Measurements from ENCODE around the gene IRX3.

The IRX3 gene

GRCh38 chr16:54244061-54244886 lies 42.3 kb downstream of the IRX3 start:
- DNase-seq = peak; percentile 93

GRCh38 chr16:54243202-54243601 lies 43.4 kb downstream of the IRX3 start:
- no peak for DNase-seq
- in situ Hi-C loops (cut with MboI; ENCODE audit: low pct_unique_long_range_greater_than_20kb, low sequenced_read_pairs) = no loop called here

More at GRCh38 chr16:54244061-54244886, 42.3 kb downstream of the IRX3 start:
- in situ Hi-C loops (cut with MboI; ENCODE audit: low pct_unique_long_range_greater_than_20kb, low sequenced_read_pairs) = no loop called here

GRCh38 chr16:54242199-54242598 lies 44.4 kb downstream of the IRX3 start:
- in situ Hi-C loops (cut with MboI; ENCODE audit: low pct_unique_long_range_greater_than_20kb, low sequenced_read_pairs) = no loop called here
- DNase-seq = no peak

GRCh38 chr16:54241525-54241924 lies 45.1 kb downstream of the IRX3 start:
- in situ Hi-C loops (cut with MboI; ENCODE audit: low pct_unique_long_range_greater_than_20kb, low sequenced_read_pairs) = no loop called here
- no peak for DNase-seq

- no peak for DNase-seq
- in situ Hi-C loops (cut with MboI; ENCODE audit: low pct_unique_long_range_greater_than_20kb, low sequenced_read_pairs) = no loop called here
Observed at GRCh38 chr16:54240271-54241129, 46.1 kb downstream of the IRX3 start.

- in situ Hi-C loops (cut with MboI; ENCODE audit: low pct_unique_long_range_greater_than_20kb, low sequenced_read_pairs) = no loop called here
Observed at GRCh38 chr16:54239456-54239855, 47.1 kb downstream of the IRX3 start.

GRCh38 chr16:54236773-54237172 lies 49.8 kb downstream of the IRX3 start:
- in situ Hi-C loops (cut with MboI; ENCODE audit: low pct_unique_long_range_greater_than_20kb, low sequenced_read_pairs) = no loop called here
- no peak for DNase-seq

More at GRCh38 chr16:54239456-54239855, 47.1 kb downstream of the IRX3 start:
- DNase-seq = no peak

GRCh38 chr16:54233615-54234014 lies 53.0 kb downstream of the IRX3 start:
- no peak for DNase-seq
- in situ Hi-C loops (cut with MboI; ENCODE audit: low pct_unique_long_range_greater_than_20kb, low sequenced_read_pairs) = no loop called here

Data from KBM-7 (cell line).